B cell (primary cell): ENCODE results near the gene OVCA2. TPM values are rescaled to one million over a fixed set of nuclear protein-coding genes. Genes with fewer than 3 reads are reported as not detected.

ENCODE experiments used
- ATAC-seq: fragments of 200-7000 bp; cut with Tn5 transposase; one replicate; pipeline ENCODE4 v1.10.0; 2021; ENCODE audit warnings: low read depth, mild to moderate bottlenecking, moderate number of reproducible peaks, moderate library complexity
- CTCF ChIA-PET: fragments of 350-600 bp; sonication (Branson Sonifier 250); formaldehyde crosslinking; loops from one replicate; lab custom pipeline; 2021; ENCODE audit warnings: antibody characterized with exemption, inconsistent platforms; lab: Charles Lee
- POLR2A ChIA-PET: fragments of 350-600 bp; sonication (Branson Sonifier 250); formaldehyde crosslinking; loops from one replicate; lab custom pipeline; 2021; ENCODE audit warnings: antibody characterized with exemption; lab: Charles Lee
- DNase-seq: peaks from one replicate; pipeline ENCODE4 v3.0.0; 2013
- H2AFZ ChIP-seq: 2 replicates; pipeline ENCODE4 v1.6.1; 2012; ENCODE audit warnings: mild to moderate bottlenecking, low read depth, low read length; ENCODE audit not compliant: insufficient read depth, poor library complexity, severe bottlenecking
- H3K27ac ChIP-seq, 2 donors: 1 replicate in 1 of 2; 2 replicates in 1 of 2; pipeline ENCODE4 v1.5.1; 2012 to 2013; ENCODE audit warnings: low read length in 2 of 2, mild to moderate bottlenecking in 2 of 2, moderate library complexity in 1 of 2
- H3K27me3 ChIP-seq, 4 experiments: fragments of 200-600 bp in 1 of 4; sonication (generic) in 1 of 4; replicated peaks in 1 of 4; 1 replicate in 2 of 4; 2 replicates in 2 of 4; pipeline versions ENCODE4 v1.6.1 to v1.7.0; 2013 to 2016; ENCODE audit warnings: low read length in 3 of 4, mild to moderate bottlenecking in 2 of 4, mixed read lengths in 1 of 4, moderate library complexity in 1 of 4; ENCODE audit not compliant: insufficient read depth in 4 of 4, control insufficient read depth in 3 of 4; ENCODE audit errors: control extremely low read depth in 1 of 4
- H3K36me3 ChIP-seq, 2 experiments: replicated peaks in 1 of 2; 1 replicate in 1 of 2; 2 replicates in 1 of 2; pipeline versions ENCODE4 v1.6.1 to v1.7.1; 2013; ENCODE audit warnings: low read length in 1 of 2; ENCODE audit not compliant: insufficient read depth in 2 of 2, control insufficient read depth in 1 of 2; ENCODE audit errors: control extremely low read depth in 1 of 2, extremely low read depth in 1 of 2
- H3K4me1 ChIP-seq, 2 donors: fragments of 200-600 bp in 1 of 2; sonication (generic) in 1 of 2; 1 replicate in 1 of 2; 2 replicates in 1 of 2; pipeline versions ENCODE4 v1.5.1 to v1.6.1; 2013 to 2017; ENCODE audit warnings: low read length in 2 of 2; ENCODE audit not compliant: control insufficient read depth in 2 of 2, insufficient read depth in 2 of 2
- H3K4me2 ChIP-seq: replicated peaks from 2 replicates; pipeline ENCODE3; 2012; ENCODE audit warnings: mild to moderate bottlenecking, low read depth, low read length; ENCODE audit not compliant: poor library complexity, severe bottlenecking
- H3K4me3 ChIP-seq, 5 experiments: fragments of 200-600 bp in 1 of 5; sonication (generic) in 1 of 5; 1 replicate in 3 of 5; 2 replicates in 2 of 5; pipeline versions ENCODE4 v1.5.1 to v1.7.0; 2011 to 2016; ENCODE audit warnings: low read length in 4 of 5, mild to moderate bottlenecking in 4 of 5, low read depth in 2 of 5, control low read depth in 1 of 5, moderate library complexity in 1 of 5; ENCODE audit not compliant: insufficient read depth in 1 of 5; ENCODE audit errors: control extremely low read depth in 1 of 5, extremely low read depth in 1 of 5
- H3K79me2 ChIP-seq: fragments of 200-600 bp; sonication (generic); one replicate; pipeline ENCODE4 v1.6.0; 2016; ENCODE audit warnings: low read length; ENCODE audit not compliant: control insufficient read depth, insufficient read depth
- H3K9ac ChIP-seq: fragments of 200-600 bp; sonication (generic); 2 replicates; pipeline ENCODE4 v1.6.1; 2017; ENCODE audit warnings: mild to moderate bottlenecking, low read length, moderate library complexity
- H3K9me3 ChIP-seq, 3 donors: one replicate each; pipeline versions ENCODE4 v1.6.1 to v1.7.1; 2013; ENCODE audit warnings: low read length in 2 of 3; ENCODE audit not compliant: control insufficient read depth in 2 of 3, insufficient read depth in 1 of 3; ENCODE audit errors: control extremely low read depth in 1 of 3
- H4K20me1 ChIP-seq: 2 replicates; pipeline ENCODE4 v1.6.0; 2012; ENCODE audit warnings: mild to moderate bottlenecking, low read length; ENCODE audit not compliant: insufficient read depth, control insufficient read depth, poor library complexity, severe bottlenecking
- H3K27ac Mint-ChIP-seq: one replicate; pipeline ENCODE4 v1.8.0; 2021; ENCODE audit warnings: mixed read lengths
- H3K27me3 Mint-ChIP-seq: one replicate; pipeline ENCODE4 v1.8.0; 2021; ENCODE audit warnings: mixed read lengths
- H3K4me1 Mint-ChIP-seq: one replicate; pipeline ENCODE4 v1.8.0; 2021; ENCODE audit warnings: mixed read lengths
- H3K4me3 Mint-ChIP-seq: one replicate; pipeline ENCODE4 v1.8.0; 2021; ENCODE audit warnings: mixed read lengths
- H3K9me3 Mint-ChIP-seq: one replicate; pipeline ENCODE4 v1.8.0; 2022; ENCODE audit warnings: mixed read lengths; ENCODE audit not compliant: insufficient read depth
- EZH2 ChIP-seq: IDR thresholded peaks from 2 replicates; pipeline ENCODE4 v1.6.1; 2012; ENCODE audit warnings: borderline replicate concordance, low read depth, mild to moderate bottlenecking, moderate library complexity, low read length; ENCODE audit not compliant: insufficient read depth, poor library complexity, severe bottlenecking
- WGBS: methylation state at CpG from one replicate; pipeline ENCODE4 v1.1.5; 2013; ENCODE audit warnings: missing lambda C conversion rate; ENCODE audit not compliant: insufficient coverage; 5-methylcytosine and 5-hydroxymethylcytosine counted together
- intact Hi-C: fragments of 100-400 bp; cut with micrococcal nuclease; formaldehyde crosslinking; loops from one replicate; pipeline ENCODE4 v1.10.0; 2022
- polyA plus RNA-seq: library from polyadenylated mRNA; depleted of rRNA; stranded (reverse); fragments of >200 nt; gene quantifications from 2 replicates; pipeline ENCODE4 v1.2.3, GENCODE V29; 2012
- total RNA-seq, 2 donors: library from RNA; stranded (reverse); fragments of 120-200 nt in 1 of 2; gene quantifications; 1 replicate in 1 of 2; 2 replicates in 1 of 2; pipeline versions ENCODE4 v1.2.3 to v1.2.4, GENCODE V29; 2013 to 2022
- TF ChIP-seq, protein P1 (sequence below): fragments of 200-600 bp; IDR thresholded peaks from one replicate; pipeline ENCODE4 v1.8.0; 2022; ENCODE audit warnings: antibody characterized with exemption, mild to moderate bottlenecking

Gene OVCA2
- total and polyA plus RNA-seq, 2 donors (not counting 1 experiment from before 2014, with no cell fraction given), result 23.2 to 43.9 TPM

DNA sequence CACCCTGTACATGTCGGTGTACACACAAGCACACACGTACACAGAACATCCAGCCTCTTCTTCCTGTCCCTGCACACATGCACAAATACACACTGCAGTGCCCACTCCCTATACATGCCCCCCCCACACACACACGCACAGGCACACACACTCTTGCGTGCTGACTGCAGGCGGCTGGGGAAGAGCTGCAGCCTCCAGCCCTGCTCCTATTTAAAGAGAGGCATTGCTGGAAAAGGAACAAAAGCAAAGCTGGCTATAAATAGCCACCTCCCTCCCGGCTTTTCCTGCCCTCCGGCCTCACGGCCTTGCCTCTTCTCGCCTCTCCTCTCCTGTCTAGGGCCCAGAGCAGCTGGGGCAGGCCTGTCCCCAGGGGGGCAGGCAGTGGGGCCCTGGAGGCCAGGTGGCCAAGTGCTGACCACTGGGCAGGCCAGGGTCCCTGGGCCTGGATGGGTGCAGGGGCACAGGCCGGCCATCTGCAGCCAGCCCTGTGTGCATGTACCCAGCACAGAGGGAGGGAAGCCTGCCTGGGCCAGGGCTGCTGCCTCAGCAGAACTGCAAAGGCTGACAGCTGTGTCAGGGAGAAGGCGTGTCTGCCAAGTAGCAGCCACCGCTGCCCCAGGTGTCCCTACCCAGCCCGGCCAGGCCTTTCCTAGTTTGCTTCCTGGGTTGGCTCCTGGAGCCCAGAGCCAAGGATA lies 42.1 kb upstream of the OVCA2 start:
- Mint-ChIP-seq H3K4me1 (peaks cover 5% of the 10 kb centered on the region), H3K27ac (no peak overlapping the region), H3K9me3 (no peaks in the 10 kb centered on the region), H3K4me3 (peak overlapping the region; percentile 29), H3K27me3 (peaks cover 35% of the 10 kb centered on the region)
- TF ChIP-seq, protein P1, sequence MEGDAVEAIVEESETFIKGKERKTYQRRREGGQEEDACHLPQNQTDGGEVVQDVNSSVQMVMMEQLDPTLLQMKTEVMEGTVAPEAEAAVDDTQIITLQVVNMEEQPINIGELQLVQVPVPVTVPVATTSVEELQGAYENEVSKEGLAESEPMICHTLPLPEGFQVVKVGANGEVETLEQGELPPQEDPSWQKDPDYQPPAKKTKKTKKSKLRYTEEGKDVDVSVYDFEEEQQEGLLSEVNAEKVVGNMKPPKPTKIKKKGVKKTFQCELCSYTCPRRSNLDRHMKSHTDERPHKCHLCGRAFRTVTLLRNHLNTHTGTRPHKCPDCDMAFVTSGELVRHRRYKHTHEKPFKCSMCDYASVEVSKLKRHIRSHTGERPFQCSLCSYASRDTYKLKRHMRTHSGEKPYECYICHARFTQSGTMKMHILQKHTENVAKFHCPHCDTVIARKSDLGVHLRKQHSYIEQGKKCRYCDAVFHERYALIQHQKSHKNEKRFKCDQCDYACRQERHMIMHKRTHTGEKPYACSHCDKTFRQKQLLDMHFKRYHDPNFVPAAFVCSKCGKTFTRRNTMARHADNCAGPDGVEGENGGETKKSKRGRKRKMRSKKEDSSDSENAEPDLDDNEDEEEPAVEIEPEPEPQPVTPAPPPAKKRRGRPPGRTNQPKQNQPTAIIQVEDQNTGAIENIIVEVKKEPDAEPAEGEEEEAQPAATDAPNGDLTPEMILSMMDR, result no peak
- TF ChIP-seq EZH2, result no peak
- Histone ChIP-seq H3K27me3 (peaks cover 0 to 25% (median 7%) of the 10 kb centered on the region in 4 experiments), H3K4me2 (no peak overlapping the region), H3K9me3 (peaks cover 0 to 6% (median 0%) of the 10 kb centered on the region in 3 donors), H3K79me2 (no peaks in the 10 kb centered on the region), H3K27ac (no peak overlapping the region), H3K4me3 (no peak overlapping the region), H3K9ac (no peak overlapping the region), H2AFZ (no peak overlapping the region), H3K4me1 (no peaks in the 10 kb centered on the region), H4K20me1 (no peaks in the 10 kb centered on the region), H3K36me3 (no peaks in the 10 kb centered on the region)
- ChIA-PET CTCF (interaction anchor here (1.3 kb wide), 1 partner anchor 245 kb away, joined by 3 read pairs; no protein-coding TSS in a partner anchor), POLR2A (no interaction called here)
- 47% methylated on average over 12 of the region's 13 CpGs for WGBS
- no peak for DNase-seq
- intact Hi-C loops, result no loop called here
- ATAC-seq, result no peak

DNA sequence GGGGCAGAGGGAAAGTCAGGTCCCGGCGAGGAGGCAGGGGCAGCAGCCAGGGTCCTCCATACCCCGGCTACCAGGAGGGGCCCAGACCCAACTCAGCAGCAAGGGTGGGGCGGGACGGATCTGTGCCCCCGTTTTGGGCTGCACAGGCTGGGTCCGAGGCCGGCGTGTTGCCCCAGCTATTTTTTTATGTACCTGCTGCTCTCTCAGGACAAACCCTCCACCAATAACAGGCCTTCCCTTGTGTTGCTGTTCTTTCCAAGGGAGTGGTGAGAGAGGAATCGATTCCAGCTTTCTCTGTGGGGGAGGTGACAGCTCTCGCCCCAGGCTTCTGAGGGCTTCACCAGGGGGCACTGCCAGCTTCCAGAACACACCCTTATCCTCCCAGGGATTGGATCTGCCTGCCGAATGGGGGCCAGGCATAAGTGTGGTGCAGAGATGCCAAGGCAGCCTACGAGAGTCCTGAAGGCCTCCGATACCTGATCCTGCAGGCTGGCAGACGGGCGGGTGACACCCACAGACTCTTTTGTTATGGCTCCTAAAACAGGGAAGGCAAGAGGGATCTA lies 39.0 kb upstream of the OVCA2 start:
- no peak overlapping the region for H3K27ac Mint-ChIP-seq
- Histone ChIP-seq H3K79me2 (no peaks in the 10 kb centered on the region), H3K9ac (no peak overlapping the region), H3K4me1 (no peaks in the 10 kb centered on the region), H2AFZ (no peak overlapping the region), H4K20me1 (no peaks in the 10 kb centered on the region), H3K27ac (no peak overlapping the region), H3K4me3 (no peak overlapping the region), H3K27me3 (peaks cover 0 to 17% (median 3%) of the 10 kb centered on the region in 4 experiments), H3K4me2 (no peak overlapping the region), H3K9me3 (peaks cover 0 to 6% (median 0%) of the 10 kb centered on the region in 3 donors), H3K36me3 (no peaks in the 10 kb centered on the region)
- H3K4me3 Mint-ChIP-seq, result no peak overlapping the region
- peaks cover 3% of the 10 kb centered on the region for H3K4me1 Mint-ChIP-seq
- POLR2A ChIA-PET, result no interaction called here
- TF ChIP-seq, protein P1, result no peak
- TF ChIP-seq EZH2, result no peak
- intact Hi-C loops, result no loop called here
- ATAC-seq, result no peak
- CTCF ChIA-PET, result no interaction called here
- no peak for DNase-seq
- 85% methylated on average over 10 of the region's 16 CpGs for WGBS
- no peaks in the 10 kb centered on the region for H3K9me3 Mint-ChIP-seq
- peaks cover 19% of the 10 kb centered on the region for H3K27me3 Mint-ChIP-seq
